Measurements from ENCODE around the gene CFAP100. TPM values are rescaled to one million over a fixed set of nuclear protein-coding genes. Genes with fewer than 3 reads are reported as not detected.
A peak's percentile ranks its signal among the peaks of the same experiment; 100 is the strongest.

The CFAP100 gene
- total RNA-seq, 1 experiment from 2014 or later: not detected

- intact Hi-C loops (cut with micrococcal nuclease; ENCODE audit: unreplicated experiment): no loop called here
- H3K9me3 Mint-ChIP-seq (ENCODE audit: unreplicated experiment): no peaks in the 10 kb centered on the region
- POLR2A ChIA-PET: no interaction called here
- Histone ChIP-seq H3K27me3 (replicated peaks; ENCODE audit: control insufficient read depth, insufficient read depth, low read length) (no peaks in the 10 kb centered on the region), H3K4me1 (peaks cover 4% of the 10 kb centered on the region; the same call in 1 of the 2 replicates), H3K9me3 (no peaks in the 10 kb centered on the region), H3K36me3 (ENCODE audit: control insufficient read depth, insufficient read depth, low read length) (no peaks in the 10 kb centered on the region), H3K4me3 (ENCODE audit: low read depth, low read length) (no peak overlapping the region)
- peaks cover 7% of the 10 kb centered on the region for H3K4me1 Mint-ChIP-seq (ENCODE audit: low read depth, unreplicated experiment)
- no peak overlapping the region for H3K4me3 Mint-ChIP-seq (ENCODE audit: unreplicated experiment)
- H3K36me3 Mint-ChIP-seq (ENCODE audit: insufficient read depth, unreplicated experiment): peaks cover 4% of the 10 kb centered on the region
- no TSS peak for BruUV-seq (replicated peaks)
- TF ChIP-seq CTCF (IDR thresholded peaks at IDR 0.05; ENCODE audit: insufficient read depth in 1 of 2, low read depth in 1 of 2, low read length in 1 of 2, severe bottlenecking in 1 of 2, unreplicated experiment in 1 of 2): no peak
- H3K27me3 Mint-ChIP-seq (ENCODE audit: insufficient read depth, unreplicated experiment): no peaks in the 10 kb centered on the region
- CTCF ChIA-PET: no interaction called here
- DNase-seq: peak in 1 of 2 experiments; percentile 25
- H3K27ac Mint-ChIP-seq (ENCODE audit: unreplicated experiment): no peak overlapping the region
These were observed 43.5 kb upstream of the CFAP100 start for GRCh38 chr3:126351086-126351770.

- no peak for TF ChIP-seq CTCF (IDR thresholded peaks at IDR 0.05; ENCODE audit: insufficient read depth in 1 of 2, low read depth in 1 of 2, low read length in 1 of 2, severe bottlenecking in 1 of 2, unreplicated experiment in 1 of 2)
These were observed 42.8 kb upstream of the CFAP100 start for GRCh38 chr3:126351771-126352475.

GRCh38 chr3:126352476-126353454 is 41.9 kb upstream of the CFAP100 start:
- H3K36me3 ChIP-seq (ENCODE audit: control insufficient read depth, insufficient read depth, low read length): no peaks in the 10 kb centered on the region
- Mint-ChIP-seq H3K4me3 (ENCODE audit: unreplicated experiment) (no peak overlapping the region), H3K36me3 (ENCODE audit: insufficient read depth, unreplicated experiment) (peaks cover 9% of the 10 kb centered on the region), H3K4me1 (ENCODE audit: low read depth, unreplicated experiment) (peaks cover 7% of the 10 kb centered on the region), H3K9me3 (ENCODE audit: unreplicated experiment) (no peaks in the 10 kb centered on the region), H3K27ac (ENCODE audit: unreplicated experiment) (no peak overlapping the region), H3K27me3 (ENCODE audit: insufficient read depth, unreplicated experiment) (no peaks in the 10 kb centered on the region)
- ChIA-PET CTCF (no interaction called here), POLR2A (no interaction called here)
- no peaks in the 10 kb centered on the region for H3K9me3 ChIP-seq
- no peak for TF ChIP-seq CTCF (IDR thresholded peaks at IDR 0.05; ENCODE audit: insufficient read depth in 1 of 2, low read depth in 1 of 2, low read length in 1 of 2, severe bottlenecking in 1 of 2, unreplicated experiment in 1 of 2)
- no TSS peak for BruUV-seq (replicated peaks)
- peak in 1 of 2 experiments; percentile 27 for DNase-seq
- intact Hi-C loops (cut with micrococcal nuclease; ENCODE audit: unreplicated experiment): no loop called here
- H3K27me3 ChIP-seq (replicated peaks; ENCODE audit: control insufficient read depth, insufficient read depth, low read length): no peaks in the 10 kb centered on the region
- no peak overlapping the region for H3K4me3 ChIP-seq (ENCODE audit: low read depth, low read length)
- peaks cover 4% of the 10 kb centered on the region; the same call in 1 of the 2 replicates for H3K4me1 ChIP-seq

More at GRCh38 chr3:126351771-126352475, 42.8 kb upstream of the CFAP100 start:
- H3K27ac Mint-ChIP-seq (ENCODE audit: unreplicated experiment): no peak overlapping the region
- ChIA-PET CTCF (no interaction called here), POLR2A (no interaction called here)
- Histone ChIP-seq H3K4me3 (ENCODE audit: low read depth, low read length) (no peak overlapping the region), H3K4me1 (peaks cover 4% of the 10 kb centered on the region; the same call in 1 of the 2 replicates), H3K9me3 (no peaks in the 10 kb centered on the region), H3K36me3 (ENCODE audit: control insufficient read depth, insufficient read depth, low read length) (no peaks in the 10 kb centered on the region), H3K27me3 (replicated peaks; ENCODE audit: control insufficient read depth, insufficient read depth, low read length) (no peaks in the 10 kb centered on the region)
- DNase-seq: peak in 1 of 2 experiments; percentile 21
- no peaks in the 10 kb centered on the region for H3K27me3 Mint-ChIP-seq (ENCODE audit: insufficient read depth, unreplicated experiment)
- peaks cover 9% of the 10 kb centered on the region for H3K36me3 Mint-ChIP-seq (ENCODE audit: insufficient read depth, unreplicated experiment)
- no peak overlapping the region for H3K4me3 Mint-ChIP-seq (ENCODE audit: unreplicated experiment)
- intact Hi-C loops (cut with micrococcal nuclease; ENCODE audit: unreplicated experiment): no loop called here
- peaks cover 7% of the 10 kb centered on the region for H3K4me1 Mint-ChIP-seq (ENCODE audit: low read depth, unreplicated experiment)
- H3K9me3 Mint-ChIP-seq (ENCODE audit: unreplicated experiment): no peaks in the 10 kb centered on the region
- BruUV-seq (replicated peaks): no TSS peak

Measured in Caco-2 (cell line).